ACC112 (cell line): ENCODE measurements around the gene MAP3K12.
"Not testable (repeated sequence)": the region's sequence is repeated elsewhere in the genome, so short reads cannot be mapped to it uniquely, and the experiment has no call there.

Source experiments
- H2AFZ ChIP-seq: fragments of 200-600 bp; sonication (generic); one replicate; pipeline ENCODE4 v1.6.0; 2017; ENCODE audit warnings: antibody characterized with exemption, low read length; ENCODE audit not compliant: unreplicated experiment
- H3K27ac ChIP-seq: fragments of 200-600 bp; sonication (generic); 2 replicates; pipeline ENCODE4 v1.5.1; 2014; ENCODE audit warnings: low read depth, mild to moderate bottlenecking, antibody characterized with exemption, low read length, moderate library complexity
- H3K27me3 ChIP-seq: fragments of 200-600 bp; sonication (generic); 2 replicates; pipeline ENCODE4 v1.6.1; 2014; ENCODE audit warnings: mild to moderate bottlenecking, antibody characterized with exemption, low read length, moderate library complexity, mixed read lengths; ENCODE audit not compliant: insufficient read depth
- H3K36me3 ChIP-seq: fragments of 200-600 bp; sonication (generic); 2 replicates; pipeline ENCODE4 v1.6.1; 2016; ENCODE audit warnings: mild to moderate bottlenecking, antibody characterized with exemption, low read length, moderate library complexity, mixed read lengths; ENCODE audit not compliant: insufficient read depth
- H3K4me1 ChIP-seq: fragments of 200-600 bp; sonication (generic); one replicate; pipeline ENCODE4 v1.6.1; 2016; ENCODE audit warnings: low read length, mixed read lengths; ENCODE audit not compliant: insufficient read depth, unreplicated experiment, control insufficient read depth
- H3K4me3 ChIP-seq: fragments of 200-600 bp; sonication (generic); 2 replicates; pipeline ENCODE4 v1.5.1; 2014; ENCODE audit warnings: mild to moderate bottlenecking, low read depth, low read length
- H3K79me2 ChIP-seq: fragments of 200-600 bp; sonication (generic); one replicate; pipeline ENCODE4 v1.6.0; 2016; ENCODE audit warnings: low read length; ENCODE audit not compliant: control insufficient read depth, unreplicated experiment, insufficient read depth

Gene MAP3K12

DNA sequence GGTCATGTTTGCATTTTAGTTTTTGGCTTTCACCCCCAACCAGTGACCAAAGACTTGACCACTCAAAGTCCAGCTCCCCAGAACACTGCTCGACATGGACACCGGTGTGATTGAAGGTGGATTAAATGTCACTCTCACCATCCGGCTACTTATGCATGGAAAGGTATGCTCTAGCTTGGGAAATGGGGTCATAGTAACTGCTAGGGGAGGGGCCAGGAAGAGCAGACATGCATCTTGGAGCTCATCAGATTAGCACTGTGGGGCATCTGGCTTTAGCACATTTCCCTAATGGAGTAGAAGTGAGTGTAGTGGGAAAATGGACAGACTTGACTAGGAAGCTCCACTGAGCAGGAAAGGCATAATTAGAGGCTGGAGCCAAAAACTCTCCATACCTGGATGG, 44.6 kb downstream of the MAP3K12 start:
- peaks cover 54% of the 10 kb centered on the region for H3K36me3 ChIP-seq
- H3K4me1 ChIP-seq: peaks cover 15% of the 10 kb centered on the region
- no peaks in the 10 kb centered on the region for H3K27me3 ChIP-seq
- H3K4me3 ChIP-seq: peak overlapping the region; percentile 92
- no peak overlapping the region for H2AFZ ChIP-seq
- peaks cover 73% of the 10 kb centered on the region for H3K79me2 ChIP-seq
- H3K27ac ChIP-seq: no peak overlapping the region

DNA sequence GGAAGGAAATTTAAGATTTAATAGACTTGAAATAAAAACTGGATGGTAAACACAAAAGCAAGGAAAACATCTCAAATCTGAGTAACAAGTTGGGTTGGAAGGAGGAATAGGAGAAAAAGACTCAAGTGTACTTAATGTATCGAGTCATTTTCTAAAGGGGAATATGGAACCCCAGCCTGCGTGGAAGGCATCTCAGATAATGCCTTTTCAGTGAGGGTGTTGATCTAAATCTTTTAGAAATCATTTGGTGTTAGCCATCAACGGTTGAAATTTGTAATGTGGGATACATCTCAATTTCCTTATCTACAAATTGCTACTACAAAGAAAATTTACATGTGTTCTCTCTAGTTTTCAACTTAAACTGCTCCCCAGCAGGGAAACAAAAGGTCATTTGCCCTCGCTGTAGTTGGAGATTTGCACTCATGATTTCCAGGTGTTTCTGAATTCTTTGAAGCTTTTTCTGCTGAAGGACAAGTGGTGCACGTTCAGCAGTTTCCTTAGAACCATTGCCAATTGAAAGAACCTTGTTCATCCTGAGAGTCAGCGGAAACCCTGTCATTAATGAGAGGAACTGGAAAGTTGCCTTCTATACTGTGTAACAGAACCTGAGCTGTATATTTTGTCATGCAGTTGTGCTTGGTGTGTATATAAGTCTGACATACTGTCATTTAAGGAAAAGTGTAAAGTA, 45.2 kb downstream of the MAP3K12 start:
- H3K27ac ChIP-seq: no peak overlapping the region
- H3K36me3 ChIP-seq: peaks cover 50% of the 10 kb centered on the region
- H3K4me3 ChIP-seq: peak overlapping the region; percentile 92
- H3K4me1 ChIP-seq: peaks cover 15% of the 10 kb centered on the region
- peaks cover 68% of the 10 kb centered on the region for H3K79me2 ChIP-seq
- no peak overlapping the region for H2AFZ ChIP-seq
- H3K27me3 ChIP-seq: no peaks in the 10 kb centered on the region

DNA sequence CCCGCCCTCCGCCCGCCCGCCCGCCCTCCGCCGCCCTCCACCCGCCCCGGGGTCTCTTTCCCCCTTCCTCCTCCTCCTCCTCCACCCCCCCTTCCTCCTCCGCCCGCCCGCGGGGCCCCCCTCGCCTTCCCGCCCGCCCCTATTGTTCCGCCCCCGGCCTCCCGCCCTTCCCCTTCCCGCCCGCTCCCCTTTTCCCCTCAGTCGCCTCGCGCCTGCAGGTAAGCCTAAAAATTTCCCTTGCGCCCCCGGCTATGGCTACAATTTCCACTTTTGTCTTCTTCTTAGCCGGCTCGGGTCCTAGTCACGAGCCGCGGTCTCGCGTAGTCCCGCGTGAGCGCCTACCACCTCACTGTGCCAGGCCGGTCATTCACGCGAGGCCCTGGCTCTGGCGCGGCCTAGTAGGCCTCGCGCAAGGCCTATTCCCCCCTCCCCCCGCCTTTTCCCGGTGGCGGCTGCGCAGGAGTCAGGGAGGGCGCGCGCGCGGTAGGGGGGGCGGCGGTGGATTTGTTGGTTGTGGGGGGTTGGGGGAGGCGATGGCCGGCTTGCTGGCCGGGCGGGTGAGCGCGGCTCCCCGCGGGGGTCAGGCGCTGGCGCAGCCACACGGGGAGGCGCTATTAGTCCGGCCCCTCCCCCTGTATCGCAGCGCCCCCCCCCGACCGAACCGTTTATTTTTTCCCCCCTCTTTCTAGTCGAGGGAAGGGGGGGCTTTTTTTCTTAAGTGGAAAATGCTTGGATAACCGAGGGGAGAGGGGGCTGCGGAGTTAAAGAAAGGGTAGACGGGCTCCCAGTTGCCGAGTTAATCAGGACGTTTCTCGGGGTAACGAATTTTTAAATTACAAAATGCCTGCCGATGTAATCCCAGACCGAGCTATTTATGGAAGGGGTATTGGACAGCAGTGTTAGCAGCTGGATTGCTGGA, 46.8 kb downstream of the MAP3K12 start:
- Histone ChIP-seq H3K4me3 (peak overlapping the region; percentile 92), H3K4me1 (peaks cover 11% of the 10 kb centered on the region), H3K27ac (peak overlapping the region; percentile 91), H3K27me3 (no peaks in the 10 kb centered on the region), H3K36me3 (peaks cover 42% of the 10 kb centered on the region), H2AFZ (no peak overlapping the region), H3K79me2 (peaks cover 53% of the 10 kb centered on the region)

DNA sequence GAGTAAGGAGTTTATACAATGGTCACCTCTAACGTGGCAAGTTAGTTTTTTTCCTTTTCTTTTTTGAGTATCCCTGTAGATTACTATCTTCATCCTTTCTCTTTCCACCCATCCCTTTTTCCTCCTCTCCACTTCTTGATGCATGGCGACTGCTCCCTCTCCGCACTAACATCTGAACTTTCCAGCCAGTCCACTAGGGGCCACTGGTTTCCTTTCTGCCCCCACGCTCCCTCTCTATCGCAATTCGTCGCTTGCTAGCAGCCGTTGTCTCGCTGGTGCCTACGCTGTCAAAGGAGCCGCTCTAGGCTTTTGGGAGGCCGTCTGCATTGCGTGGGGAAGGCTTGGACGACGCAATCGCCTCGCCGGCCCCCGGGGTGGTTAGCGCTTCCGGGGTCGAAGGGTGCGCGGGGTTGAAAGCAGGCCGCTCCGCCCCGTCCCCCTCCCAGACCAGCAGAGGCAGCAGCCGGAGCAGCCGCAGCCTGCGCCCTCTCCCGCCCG, 47.5 kb downstream of the MAP3K12 start, which contains the start of gene PCBP2:
TSS of gene PCBP2 (plus strand) at position 442 of the 498 bp plus-strand sequence. CDS start 2,699 bp downstream, outside the sequence.
- H3K36me3 ChIP-seq: peaks cover 37% of the 10 kb centered on the region

DNA sequence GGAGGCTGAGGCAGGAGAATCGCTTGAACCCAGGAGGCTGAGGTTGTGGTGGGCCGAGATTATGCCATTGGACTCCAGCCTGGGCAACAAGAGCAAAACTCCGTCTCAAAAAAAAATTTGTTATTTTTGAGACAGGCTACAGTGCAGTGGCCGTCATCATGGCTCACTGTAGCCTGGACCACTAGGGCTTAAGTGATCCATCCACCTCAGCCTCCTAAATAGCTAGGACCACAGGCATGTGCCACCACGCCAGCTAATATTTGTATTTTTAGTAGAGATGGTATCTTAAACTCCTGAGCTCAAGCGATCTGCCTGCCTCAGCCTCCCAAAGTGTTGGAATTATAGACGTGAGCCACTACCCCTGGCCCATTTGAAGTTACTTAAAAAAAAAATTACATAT, 48.3 kb downstream of the MAP3K12 start:
- Histone ChIP-seq H3K27ac (no peak overlapping the region), H2AFZ (no peak overlapping the region), H3K36me3 (peaks cover 34% of the 10 kb centered on the region), H3K4me1 (peaks cover 11% of the 10 kb centered on the region), H3K79me2 (peaks cover 39% of the 10 kb centered on the region), H3K27me3 (no peaks in the 10 kb centered on the region), H3K4me3 (no peak overlapping the region)

More for the DNA sequence above, 47.5 kb downstream of the MAP3K12 start, which contains the start of gene PCBP2:
- Histone ChIP-seq H3K27ac (peak within 1 kb of the TSS; percentile 91), H3K4me3 (peak within 1 kb of the TSS; percentile 92), H2AFZ (no peak within 1 kb of the TSS), H3K27me3 (no peaks in the 10 kb centered on the region), H3K4me1 (peaks cover 11% of the 10 kb centered on the region), H3K79me2 (peaks cover 47% of the 10 kb centered on the region)

DNA sequence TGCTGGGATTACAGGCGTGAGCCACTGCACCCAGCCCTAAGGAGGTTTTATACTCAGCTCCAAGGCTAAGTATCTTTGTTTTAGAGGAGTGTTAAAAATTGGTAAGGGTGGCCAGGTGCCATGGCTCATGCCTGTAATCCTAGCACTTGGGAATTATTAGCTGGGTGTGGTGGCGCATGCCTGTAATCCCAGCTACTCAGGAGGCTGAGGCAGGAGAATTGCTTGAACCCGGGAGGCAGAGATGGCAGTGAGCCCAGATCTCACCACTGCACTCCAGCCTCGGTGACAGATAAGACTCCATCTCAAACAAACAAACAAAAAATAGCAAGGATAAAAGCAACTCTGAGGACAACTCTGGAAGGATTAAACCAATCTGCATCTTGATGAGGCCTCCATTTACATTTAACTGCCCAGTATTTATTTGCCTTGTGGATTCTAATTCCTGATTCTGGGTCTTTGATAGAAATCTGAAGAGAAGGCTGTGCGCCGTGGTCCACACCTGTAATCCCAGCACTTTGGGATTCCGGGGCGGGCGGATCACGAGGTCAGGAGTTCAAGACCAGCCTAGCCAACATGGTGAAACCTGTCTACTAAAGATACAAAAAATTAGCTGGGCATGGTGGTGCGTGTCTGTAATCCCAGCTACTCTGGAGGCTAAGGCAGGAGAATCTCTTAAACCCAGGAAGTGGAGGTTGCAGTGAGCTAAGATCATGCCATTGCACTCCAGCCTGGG, 54.5 kb downstream of the MAP3K12 start:
- not testable (repeated sequence) for H3K27me3 ChIP-seq, H3K4me3 ChIP-seq, H3K27ac ChIP-seq, H2AFZ ChIP-seq
- Histone ChIP-seq H3K4me1 (peaks cover 13% of the 10 kb centered on the region), H3K36me3 (peaks cover 13% of the 10 kb centered on the region), H3K79me2 (peaks cover 19% of the 10 kb centered on the region)

DNA sequence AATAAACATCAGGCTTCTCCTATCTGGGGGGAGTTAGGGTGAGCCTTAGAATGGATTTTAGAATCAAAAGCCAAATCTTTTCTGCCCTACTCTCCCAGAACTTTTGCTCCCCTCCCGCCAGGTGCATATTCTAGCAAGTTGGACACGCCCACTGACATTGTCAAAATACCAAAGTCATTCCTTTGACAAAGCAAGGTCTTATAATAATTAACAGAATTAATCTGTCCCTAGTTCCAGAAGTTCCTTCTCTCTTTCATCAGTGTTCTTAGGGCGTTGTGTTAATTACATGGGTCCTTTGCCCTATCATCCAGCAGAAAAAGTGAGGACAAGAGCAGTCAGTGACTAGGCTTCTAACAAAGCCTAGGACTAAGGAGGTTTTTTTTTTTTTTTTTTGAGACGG, 55.3 kb downstream of the MAP3K12 start:
- H3K4me3 ChIP-seq: no peak overlapping the region
- peaks cover 13% of the 10 kb centered on the region for H3K36me3 ChIP-seq
- no peaks in the 10 kb centered on the region for H3K27me3 ChIP-seq
- no peak overlapping the region for H2AFZ ChIP-seq
- H3K79me2 ChIP-seq: peaks cover 19% of the 10 kb centered on the region
- no peak overlapping the region for H3K27ac ChIP-seq
- H3K4me1 ChIP-seq: peaks cover 13% of the 10 kb centered on the region

DNA sequence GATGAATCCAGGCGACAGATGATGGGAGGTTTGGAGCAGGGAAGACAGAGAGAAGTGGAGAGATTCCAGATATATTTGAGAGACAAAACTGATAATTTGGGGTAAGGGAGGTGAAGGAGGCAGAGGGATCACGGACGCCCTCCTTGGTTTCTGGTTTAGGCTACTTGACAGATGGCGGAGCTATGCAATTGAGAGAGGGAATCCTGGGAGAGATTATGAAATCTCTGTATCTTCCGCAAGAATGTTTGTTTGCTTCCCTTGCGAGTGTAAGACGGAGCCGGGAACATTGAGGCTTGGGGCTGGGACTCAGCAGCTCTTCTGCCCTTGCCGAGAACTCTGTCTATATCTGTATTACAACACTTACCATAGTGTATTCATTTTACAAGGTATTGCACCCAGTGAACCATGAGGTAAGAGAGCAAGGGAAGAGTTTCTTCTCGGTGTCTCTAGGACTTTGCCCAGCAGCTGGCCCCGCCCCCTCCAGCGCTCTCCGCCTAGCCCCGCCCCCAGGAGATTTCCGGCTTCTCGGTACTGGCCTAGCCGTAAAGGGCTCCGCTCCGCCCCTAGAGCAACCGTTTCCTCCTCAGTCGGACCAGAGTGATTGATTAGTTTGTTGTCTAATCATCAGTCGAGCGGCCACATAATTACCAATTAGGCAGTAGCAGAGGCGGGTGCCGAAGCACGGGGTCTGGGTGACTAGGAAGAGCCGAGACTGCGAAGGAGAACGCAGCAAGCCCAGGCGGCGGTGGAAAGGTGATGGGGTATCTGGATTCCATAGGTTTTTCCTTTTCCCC, 58.0 kb downstream of the MAP3K12 start, which contains the start of gene PRR13:
TSS of gene PRR13 (plus strand) at position 695 of the 794 bp plus-strand sequence. CDS start 981 bp downstream, outside the sequence.
- Histone ChIP-seq H3K27me3 (no peaks in the 10 kb centered on the region), H3K27ac (peak within 1 kb of the TSS; percentile 80), H3K36me3 (peaks cover 10% of the 10 kb centered on the region), H2AFZ (peak within 1 kb of the TSS; percentile 95), H3K4me1 (peaks cover 13% of the 10 kb centered on the region), H3K4me3 (peak within 1 kb of the TSS; percentile 97), H3K79me2 (peaks cover 19% of the 10 kb centered on the region)

DNA sequence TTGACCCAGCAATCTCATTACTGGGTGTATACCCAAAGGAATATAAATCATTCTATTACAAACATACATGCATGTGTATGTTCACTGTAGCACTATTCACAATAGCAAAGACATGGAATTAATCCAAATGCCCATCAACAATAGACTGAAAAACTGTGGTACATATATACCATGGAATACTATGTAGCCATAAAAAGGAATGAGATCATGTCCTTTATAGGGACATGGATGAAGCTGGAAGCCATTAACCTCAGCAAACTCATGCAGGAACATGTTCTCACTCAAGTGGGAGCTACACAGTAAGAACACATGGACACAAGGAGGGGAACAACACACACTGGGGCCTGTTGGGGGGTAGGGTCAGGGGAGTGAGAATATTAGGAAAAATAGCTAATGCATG, 59.7 kb downstream of the MAP3K12 start:
- peaks cover 16% of the 10 kb centered on the region for H3K79me2 ChIP-seq

More for the DNA sequence above, 59.7 kb downstream of the MAP3K12 start:
- H3K27ac ChIP-seq, H3K4me3 ChIP-seq, H3K27me3 ChIP-seq, H3K36me3 ChIP-seq, H2AFZ ChIP-seq: not testable (repeated sequence)
- H3K4me1 ChIP-seq: peaks cover 13% of the 10 kb centered on the region
